GM21423 (cell line): ENCODE results near the gene EIF2B4.
A peak's percentile ranks its signal among the peaks of the same experiment; 100 is the strongest.

Source experiments
- ATAC-seq: cut with Tn5 transposase; IDR thresholded peaks from one replicate; pipeline ENCODE4 v1.9.1; 2021; ENCODE audit warnings: mild to moderate bottlenecking, moderate library complexity; ENCODE audit not compliant: unreplicated experiment

EIF2B4 gene

GRCh38 chr2:27370026-27370815, at the start of gene EIF2B4, which contains the start of gene SNX17:
EIF2B4 (minus strand) TSS chr2:27370338; CDS start chr2:27370314, 24 bp downstream.
SNX17 (plus strand) TSS chr2:27370616; CDS start chr2:27370744, 128 bp downstream.
- peak; percentile 86 for ATAC-seq

- ATAC-seq, result no peak
Observed at GRCh38 chr2:27416151-27416550, 46.0 kb upstream of the EIF2B4 start.

GRCh38 chr2:27412419-27413152, 42.4 kb upstream of the EIF2B4 start:
- no peak for ATAC-seq

- ATAC-seq, result peak; percentile 93
Observed at GRCh38 chr2:27409321-27410073, 39.4 kb upstream of the EIF2B4 start, which contains the start of gene PPM1G. PPM1G (minus strand) TSS chr2:27409591; CDS start chr2:27409422, 169 bp downstream.

DNA sequence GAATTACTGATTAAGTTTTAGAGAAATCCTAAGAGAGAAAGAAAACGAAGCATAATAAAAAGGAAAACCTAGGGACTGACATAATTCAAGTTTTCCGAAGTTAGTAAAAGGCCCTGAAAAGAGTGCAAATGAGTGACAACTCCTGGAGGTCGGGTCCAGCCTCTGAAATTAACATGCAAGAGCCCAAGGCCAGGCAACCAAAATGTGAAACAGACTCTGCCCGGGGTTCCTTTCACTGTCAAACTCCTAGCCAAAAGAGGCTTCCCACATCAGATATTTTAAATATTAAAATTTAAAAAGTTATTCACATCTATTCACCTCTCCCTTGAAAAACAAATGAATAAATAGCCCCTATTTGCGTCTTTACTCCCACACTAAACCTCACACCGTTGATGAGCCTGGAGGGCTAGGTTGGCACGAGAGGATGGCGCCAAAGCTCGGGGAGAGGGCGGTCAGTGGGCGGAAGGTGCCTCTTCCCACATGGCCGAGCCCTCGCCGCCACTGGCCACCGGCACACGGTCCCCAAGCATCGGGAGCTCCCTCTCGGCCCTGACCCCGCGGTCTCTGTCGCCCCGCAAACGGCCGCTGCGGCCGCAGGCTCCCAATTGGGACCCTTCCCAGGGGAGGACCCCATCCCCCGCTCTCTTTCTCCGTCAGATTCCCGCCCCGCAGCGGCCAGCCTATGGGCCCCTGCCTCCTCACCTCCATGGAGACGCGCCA, 38.6 kb upstream of the EIF2B4 start:
- ATAC-seq, result peak; percentile 32

DNA sequence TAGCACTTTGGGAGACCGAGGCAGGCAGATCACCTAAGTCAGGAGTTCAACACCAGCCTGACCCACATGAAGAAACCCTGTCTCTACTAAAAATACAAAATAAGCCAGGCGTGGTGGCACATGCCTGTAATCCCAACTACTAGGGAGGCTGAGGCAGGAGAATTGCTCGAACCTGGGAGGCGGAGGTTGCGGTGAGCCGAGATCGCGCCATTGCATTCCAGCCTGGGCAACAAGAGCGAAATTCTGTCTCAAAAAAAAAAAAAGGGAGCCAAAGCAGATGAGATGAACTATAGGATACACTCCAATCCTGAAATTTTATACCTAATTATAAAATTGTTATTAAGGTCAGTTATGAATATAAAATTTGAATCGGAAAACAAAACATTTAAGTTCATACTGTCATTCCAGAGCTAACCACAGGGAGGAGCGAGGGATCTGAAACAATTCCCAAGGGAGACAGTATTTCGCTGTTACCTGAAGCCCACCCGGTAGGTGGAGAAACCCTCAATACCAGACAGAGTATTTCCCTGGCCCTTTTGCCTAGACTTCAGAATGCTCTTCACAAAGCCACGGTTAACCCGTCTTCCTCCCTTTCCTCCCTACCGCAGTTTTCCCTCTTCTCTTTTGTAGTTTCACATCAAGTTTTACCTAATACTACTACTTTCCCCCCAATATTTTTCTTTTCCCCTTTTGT, 37.8 kb upstream of the EIF2B4 start:
- no peak for ATAC-seq

GRCh38 chr2:27400348-27401135, 30.4 kb upstream of the EIF2B4 start:
- no peak for ATAC-seq

DNA sequence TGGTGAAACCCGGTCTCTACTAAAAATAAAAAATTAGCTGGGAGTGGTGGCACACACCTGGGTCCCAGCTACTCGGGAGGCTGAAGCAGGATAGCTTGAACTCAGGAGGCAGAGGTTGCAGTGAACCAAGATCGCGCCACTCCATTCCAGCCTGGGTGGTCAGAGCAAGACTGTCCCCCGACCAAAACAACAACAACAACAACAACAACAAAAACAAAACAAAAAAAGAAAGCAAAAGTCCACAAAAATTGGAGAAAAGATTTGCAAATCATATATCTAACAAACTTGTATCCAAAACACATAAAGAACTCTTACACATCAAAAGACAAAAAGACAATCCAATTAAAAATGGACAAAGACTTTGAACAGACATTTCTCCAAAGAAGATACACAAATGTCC, 28.8 kb upstream of the EIF2B4 start:
- ATAC-seq, result no peak

GRCh38 chr2:27393225-27393624, 23.1 kb upstream of the EIF2B4 start:
- ATAC-seq, result no peak

- ATAC-seq, result no peak
Observed at GRCh38 chr2:27390822-27391679, 20.9 kb upstream of the EIF2B4 start.

DNA sequence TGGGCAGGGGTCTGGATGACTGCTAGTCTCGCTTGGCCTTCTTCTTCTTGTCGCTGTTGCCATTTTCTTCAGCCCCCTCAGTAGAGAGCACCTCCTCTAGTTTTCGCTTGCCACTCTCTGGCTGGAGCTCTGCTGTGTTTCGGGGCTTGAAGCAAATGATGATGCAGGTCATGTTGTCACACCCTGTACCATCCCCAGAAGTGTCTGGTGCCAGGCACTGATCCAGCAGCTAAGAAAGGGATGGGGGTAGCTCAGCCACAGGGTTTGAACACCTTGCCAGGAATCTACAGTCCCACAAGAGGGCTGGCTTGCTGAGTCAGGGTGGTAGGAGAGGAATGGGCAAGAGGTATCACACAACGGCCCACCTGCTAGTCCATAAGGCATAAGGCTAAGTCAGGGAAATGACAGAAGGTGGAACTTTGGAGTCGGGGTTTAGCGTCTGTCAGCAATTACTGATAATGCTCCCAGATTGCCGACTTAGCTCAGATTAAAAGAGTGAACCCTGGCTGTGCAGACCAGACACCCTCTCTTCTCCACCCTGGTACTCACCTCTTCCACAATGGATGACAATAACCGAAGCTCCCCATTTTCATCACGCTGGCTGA, 11.5 kb upstream of the EIF2B4 start:
- no peak for ATAC-seq

DNA sequence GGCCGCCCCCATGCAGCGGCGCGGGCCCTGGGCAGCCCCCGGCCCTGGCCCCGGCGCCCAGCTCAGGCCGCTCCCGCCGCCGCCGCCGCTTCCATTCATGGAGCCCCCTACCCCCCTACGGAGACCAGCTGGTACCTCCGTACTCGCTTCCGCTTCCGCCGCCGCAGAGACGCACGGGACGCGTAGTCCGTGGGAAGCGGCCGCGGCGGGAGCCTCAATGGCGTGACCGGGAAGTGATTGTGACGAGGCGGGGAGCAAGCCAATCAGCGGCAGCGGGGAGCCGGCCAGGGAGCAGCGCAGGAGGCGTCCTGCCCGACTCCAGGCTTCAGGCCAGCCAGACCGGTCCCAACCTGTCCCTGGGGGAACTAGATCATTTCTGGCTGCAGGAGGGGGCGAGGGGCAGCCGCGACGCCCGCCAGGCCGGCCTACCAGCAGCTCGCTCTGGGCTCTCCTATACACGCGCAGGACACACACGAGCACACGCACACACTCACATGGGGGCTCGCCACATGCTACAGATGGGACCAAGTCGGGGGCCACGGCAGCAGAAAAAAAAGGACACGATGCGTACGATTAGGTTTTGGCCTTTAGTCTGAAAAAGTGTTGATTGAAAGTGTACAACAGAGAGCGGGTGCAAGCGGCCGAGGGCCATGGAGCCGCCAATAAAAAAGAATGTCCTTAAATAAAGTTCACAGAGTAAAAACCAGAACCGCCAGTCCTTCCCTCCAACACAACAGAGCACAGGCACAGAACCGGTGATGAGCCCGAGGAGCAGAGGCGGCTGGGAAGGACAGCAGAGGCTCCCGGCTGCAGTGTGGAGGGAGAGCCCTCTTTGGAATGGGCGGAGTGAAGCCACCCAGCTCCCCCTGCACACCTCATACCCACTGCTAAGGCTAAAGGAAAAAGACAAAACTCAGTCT, 10.7 kb upstream of the EIF2B4 start, which contains the start of gene ZNF513:
Gene ZNF513, minus strand, starts transcription at position 109 of the 920 bp plus-strand sequence. CDS start 208 bp downstream, outside the sequence.
- ATAC-seq, result peak; percentile 83

DNA sequence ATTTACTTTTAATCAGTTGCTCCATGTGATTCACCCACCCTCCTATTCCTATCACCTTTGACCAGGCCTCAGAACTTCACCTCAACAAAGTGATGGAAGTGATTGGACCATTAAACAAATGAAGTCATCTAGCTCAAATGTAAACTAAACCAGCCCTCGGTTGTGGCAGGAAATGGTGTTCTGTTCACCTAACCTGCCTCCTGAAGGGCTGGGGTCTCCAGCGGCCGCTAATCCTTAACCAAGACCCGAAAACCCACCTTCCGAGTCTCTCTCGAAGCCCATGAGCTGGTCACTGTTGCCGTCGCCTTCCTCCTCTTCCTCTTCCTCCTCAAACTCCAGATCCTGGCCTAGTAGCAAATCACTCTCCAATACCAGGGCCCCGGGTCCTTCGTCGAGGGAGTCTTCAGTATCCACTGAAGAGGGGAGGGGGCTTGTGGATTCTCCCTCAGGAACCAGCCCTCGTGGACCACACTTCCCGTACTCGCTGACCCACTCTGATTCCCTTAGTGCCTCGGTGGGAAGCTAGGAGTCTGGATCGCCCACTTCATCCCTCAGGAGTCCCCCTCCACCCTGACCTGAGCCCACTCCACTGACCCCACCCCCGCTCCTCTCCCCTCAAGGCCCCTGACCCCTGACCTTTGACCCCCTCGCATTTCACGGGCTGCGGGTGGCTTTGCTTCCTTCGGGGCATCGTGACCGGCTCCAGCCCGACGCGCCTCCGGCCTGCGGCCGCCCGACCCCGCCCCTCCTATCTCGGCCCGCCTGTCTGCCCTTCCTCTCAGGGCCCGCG, 9.9 kb upstream of the EIF2B4 start:
- peak; percentile 31 for ATAC-seq

GRCh38 chr2:27379383-27379835, 9.3 kb upstream of the EIF2B4 start:
- ATAC-seq, result no peak

GRCh38 chr2:27378809-27379290, 8.7 kb upstream of the EIF2B4 start:
- ATAC-seq, result no peak
